Breast epithelium (tissue), 4 donors: ENCODE results near the gene CNTNAP5. TPM values are rescaled to one million over a fixed set of nuclear protein-coding genes. Genes with fewer than 3 reads are reported as not detected.

ENCODE experiments used
- DNase-seq, 2 donors: peaks; one replicate each; pipeline ENCODE4 v3.0.0-alpha.2; 2019; ENCODE audit warnings: low spot score in 2 of 2
- H3K27ac ChIP-seq, 2 donors: fragments of 200-600 bp; sonication (generic) in 1 of 2; one replicate each; pipeline ENCODE4 v1.5.1; 2016 to 2019; ENCODE audit warnings: mild to moderate bottlenecking in 1 of 2
- H3K27me3 ChIP-seq, 2 donors: fragments of 200-600 bp; sonication (generic) in 1 of 2; one replicate each; pipeline versions ENCODE4 v1.5.1 to v1.6.0; 2017 to 2019; ENCODE audit warnings: control low read depth in 1 of 2, mild to moderate bottlenecking in 1 of 2
- H3K36me3 ChIP-seq: fragments of 200-600 bp; one replicate; pipeline ENCODE4 v1.5.1; 2019
- H3K4me1 ChIP-seq, 2 donors: fragments of 200-600 bp; sonication (generic); one replicate each; pipeline ENCODE4 v1.5.1; 2016 to 2019; ENCODE audit warnings: control low read depth in 1 of 2
- H3K4me3 ChIP-seq, 3 donors: fragments of 200-600 bp; sonication (generic); 1 replicate in 2 of 3; 2 replicates in 1 of 3; pipeline ENCODE4 v1.5.1; 2016 to 2019; ENCODE audit warnings: mild to moderate bottlenecking in 3 of 3, moderate library complexity in 2 of 3
- H3K9me3 ChIP-seq, 2 donors: fragments of 200-600 bp; sonication (generic) in 1 of 2; one replicate each; pipeline ENCODE4 v1.5.1; 2016 to 2019; ENCODE audit warnings: control low read depth in 1 of 2
- CTCF ChIP-seq, 3 donors: fragments of 450-650 bp; IDR thresholded peaks; one replicate each; pipeline ENCODE4 v1.5.1; 2016 to 2017; ENCODE audit warnings: antibody characterized with exemption in 3 of 3, mild to moderate bottlenecking in 3 of 3, moderate library complexity in 3 of 3
- POLR2A ChIP-seq: fragments of 450-650 bp; IDR thresholded peaks from one replicate; pipeline ENCODE4 v1.6.1; 2016; ENCODE audit warnings: antibody characterized with exemption, mild to moderate bottlenecking, moderate library complexity
- POLR2AphosphoS5 ChIP-seq, 3 donors: sonication (generic); formaldehyde crosslinking; IDR thresholded peaks; one replicate each; pipeline ENCODE4 v1.6.1; 2017; ENCODE audit warnings: antibody characterized with exemption in 3 of 3
- intact Hi-C: fragments of 100-400 bp; cut with DNase I; formaldehyde crosslinking; loops from one replicate; pipeline ENCODE4 v1.15.1; 2023; ENCODE audit warnings: low total_unique reads
- total RNA-seq, 3 donors: library from RNA; depleted of rRNA; stranded (reverse); fragments of >200 nt; gene quantifications; one replicate each; pipeline ENCODE4 v1.1.0, GENCODE V29; 2016

Gene CNTNAP5
- total RNA-seq, 3 donors from 2014 or later, result 0.66 TPM; not detected in 2

GRCh38 chr2:124832521-124832920 is 807.4 kb downstream of the CNTNAP5 start:
- no peak overlapping the region for H3K4me3 ChIP-seq
- no peak for TF ChIP-seq POLR2A
- TF ChIP-seq POLR2AphosphoS5 (IDR thresholded peaks at IDR 0.05), result no peak
- no peak for TF ChIP-seq CTCF (IDR thresholded peaks at IDR 0.05)
- H3K36me3 ChIP-seq, result peaks cover 6% of the 10 kb centered on the region
- H3K4me1 ChIP-seq, result no peaks in the 10 kb centered on the region
- DNase-seq, result no peak
- no peaks in the 10 kb centered on the region for H3K27me3 ChIP-seq
- no peaks in the 10 kb centered on the region for H3K9me3 ChIP-seq
- H3K27ac ChIP-seq, result no peak overlapping the region
- intact Hi-C loops, result no loop called here

- TF ChIP-seq POLR2A (no peak), POLR2AphosphoS5 (IDR thresholded peaks at IDR 0.05) (no peak), CTCF (IDR thresholded peaks at IDR 0.05) (no peak)
- Histone ChIP-seq H3K27me3 (no peaks in the 10 kb centered on the region), H3K4me3 (no peak overlapping the region), H3K27ac (no peak overlapping the region), H3K9me3 (no peaks in the 10 kb centered on the region), H3K4me1 (no peaks in the 10 kb centered on the region), H3K36me3 (peaks cover 6% of the 10 kb centered on the region)
- intact Hi-C loops, result no loop called here
- DNase-seq, result no peak
Observed at GRCh38 chr2:124834331-124834730, 809.2 kb downstream of the CNTNAP5 start.

GRCh38 chr2:124835331-124835730 is 810.2 kb downstream of the CNTNAP5 start:
- H3K4me1 ChIP-seq, result no peaks in the 10 kb centered on the region
- intact Hi-C loops, result no loop called here
- peaks cover 6% of the 10 kb centered on the region for H3K36me3 ChIP-seq
- TF ChIP-seq POLR2A (no peak), POLR2AphosphoS5 (IDR thresholded peaks at IDR 0.05) (no peak), CTCF (IDR thresholded peaks at IDR 0.05) (no peak)
- DNase-seq, result no peak
- H3K27ac ChIP-seq, result no peak overlapping the region
- no peak overlapping the region for H3K4me3 ChIP-seq
- H3K9me3 ChIP-seq, result no peaks in the 10 kb centered on the region
- no peaks in the 10 kb centered on the region for H3K27me3 ChIP-seq

GRCh38 chr2:124836416-124836815 is 811.3 kb downstream of the CNTNAP5 start:
- Histone ChIP-seq H3K27me3 (no peaks in the 10 kb centered on the region), H3K4me1 (no peaks in the 10 kb centered on the region), H3K4me3 (no peak overlapping the region), H3K36me3 (peaks cover 4% of the 10 kb centered on the region), H3K9me3 (no peaks in the 10 kb centered on the region), H3K27ac (no peak overlapping the region)
- TF ChIP-seq POLR2A, result no peak
- no peak for TF ChIP-seq CTCF (IDR thresholded peaks at IDR 0.05)
- no peak for TF ChIP-seq POLR2AphosphoS5 (IDR thresholded peaks at IDR 0.05)
- no peak for DNase-seq
- intact Hi-C loops, result no loop called here

GRCh38 chr2:124837496-124837895 is 812.4 kb downstream of the CNTNAP5 start:
- no peak for TF ChIP-seq CTCF (IDR thresholded peaks at IDR 0.05)
- TF ChIP-seq POLR2AphosphoS5 (IDR thresholded peaks at IDR 0.05), result no peak
- TF ChIP-seq POLR2A, result no peak
- no peak for DNase-seq
- Histone ChIP-seq H3K4me1 (no peaks in the 10 kb centered on the region), H3K27ac (no peak overlapping the region), H3K36me3 (no peaks in the 10 kb centered on the region), H3K27me3 (no peaks in the 10 kb centered on the region), H3K9me3 (no peaks in the 10 kb centered on the region), H3K4me3 (no peak overlapping the region)
- intact Hi-C loops, result no loop called here
